GM18517 (cell line): ENCODE measurements around the gene ILK.

Experiments used
- ATAC-seq: cut with Tn5 transposase; IDR thresholded peaks from one replicate; pipeline ENCODE4 v1.9.1; 2021; ENCODE audit warnings: mild to moderate bottlenecking, moderate library complexity; ENCODE audit not compliant: unreplicated experiment

The ILK gene

DNA sequence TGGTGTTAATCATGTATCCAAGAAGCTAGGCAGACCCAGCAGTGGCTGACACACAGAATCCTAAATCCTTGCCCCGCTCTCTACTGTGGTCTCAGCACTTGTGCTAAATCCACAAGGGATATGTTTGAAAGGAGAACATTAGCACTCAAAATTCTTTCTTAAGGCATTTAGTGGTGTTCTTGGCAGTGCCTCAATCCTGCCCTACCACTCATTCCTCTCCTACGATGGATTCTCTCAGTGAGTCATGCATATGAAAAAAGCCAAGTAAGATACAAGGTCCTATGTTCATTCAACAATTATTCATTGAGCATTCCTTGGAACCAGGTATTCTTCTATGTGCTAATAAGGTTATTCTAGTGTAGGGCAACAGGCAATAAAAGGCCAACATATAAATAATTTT lies 31.4 kb upstream of the ILK start:
- ATAC-seq: no peak

DNA sequence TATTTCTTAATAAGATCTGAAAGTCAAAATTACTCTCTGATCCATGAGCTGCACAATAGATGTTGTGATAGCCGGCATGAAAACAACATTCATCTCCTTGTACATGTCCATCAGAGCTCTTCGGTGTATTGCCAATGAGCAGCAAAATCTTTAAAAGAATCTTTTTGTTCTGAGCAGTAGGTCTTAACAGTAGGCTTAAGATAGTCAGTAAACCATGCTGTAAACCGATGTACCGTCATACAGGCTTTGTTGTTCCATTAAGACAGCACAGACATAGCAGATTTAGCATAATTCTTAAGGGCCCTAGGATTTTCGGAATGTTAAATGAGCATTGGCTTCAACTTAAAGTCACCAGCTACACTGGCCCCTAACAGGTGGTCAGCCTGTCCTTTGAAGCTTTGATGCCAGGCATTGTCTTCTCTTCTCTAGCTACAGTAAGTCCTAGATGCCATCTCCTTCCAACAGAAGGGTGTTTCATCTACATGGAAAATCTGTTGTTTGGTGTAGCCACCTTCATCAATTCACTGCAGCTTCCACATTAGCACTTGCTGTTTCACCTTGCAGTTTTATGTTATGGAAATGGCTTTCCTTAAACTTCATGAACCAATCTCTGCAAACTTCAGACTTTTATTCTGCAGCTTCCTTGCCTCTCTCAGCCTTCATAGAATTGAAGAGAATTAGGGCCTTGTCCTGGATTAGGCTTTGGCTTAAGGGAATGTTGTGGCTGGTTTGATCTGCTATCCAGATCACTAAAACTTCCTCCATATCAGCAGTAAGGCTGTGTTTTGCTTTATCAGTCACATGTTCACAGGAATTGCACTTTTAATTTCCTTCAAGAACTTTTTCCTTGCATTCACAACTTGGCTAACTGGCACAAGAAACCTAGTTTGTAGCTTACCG lies 28.5 kb upstream of the ILK start:
- ATAC-seq: no peak

DNA sequence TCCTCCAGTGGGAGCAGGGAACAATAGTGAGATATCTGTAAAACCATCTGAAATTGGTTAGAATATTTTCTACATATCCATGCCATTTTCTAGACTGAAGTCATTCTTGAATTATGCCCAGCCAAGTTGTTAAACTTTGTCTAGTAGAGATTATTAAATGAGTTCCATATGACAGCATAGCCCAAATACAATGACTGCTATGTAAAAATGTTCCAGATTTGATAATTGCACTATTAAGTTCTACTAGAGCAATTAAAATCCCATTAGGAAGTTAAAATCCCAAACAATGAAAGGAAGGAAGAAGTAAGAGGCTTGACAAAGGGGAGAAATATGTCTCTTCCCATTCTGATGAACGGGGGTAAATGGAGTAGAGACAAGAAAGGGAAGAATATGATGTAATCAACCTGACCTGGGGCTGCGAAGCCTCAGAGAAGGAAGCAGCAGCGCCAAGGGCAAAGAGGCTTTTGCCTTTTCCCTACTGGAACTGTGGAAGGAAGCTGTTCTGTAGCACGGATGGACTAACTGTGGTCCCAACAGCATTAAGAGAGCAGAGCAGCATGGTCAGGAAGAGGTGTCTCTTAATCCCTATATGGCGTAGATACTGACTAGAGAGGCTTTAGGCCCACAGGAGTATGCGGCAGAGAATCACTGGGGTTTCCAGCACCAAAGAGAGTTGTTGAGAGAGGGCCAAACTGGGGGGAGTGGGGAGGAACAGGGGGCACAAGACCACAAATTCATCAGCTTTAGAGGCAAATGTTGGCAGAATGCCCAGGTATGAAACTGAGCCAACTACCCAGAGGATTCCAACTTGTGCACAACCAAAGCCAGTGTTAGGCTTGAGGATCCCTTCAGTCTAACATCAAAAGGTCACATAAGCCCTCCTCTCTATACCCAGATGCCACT lies 26.9 kb upstream of the ILK start:
- ATAC-seq: no peak

DNA sequence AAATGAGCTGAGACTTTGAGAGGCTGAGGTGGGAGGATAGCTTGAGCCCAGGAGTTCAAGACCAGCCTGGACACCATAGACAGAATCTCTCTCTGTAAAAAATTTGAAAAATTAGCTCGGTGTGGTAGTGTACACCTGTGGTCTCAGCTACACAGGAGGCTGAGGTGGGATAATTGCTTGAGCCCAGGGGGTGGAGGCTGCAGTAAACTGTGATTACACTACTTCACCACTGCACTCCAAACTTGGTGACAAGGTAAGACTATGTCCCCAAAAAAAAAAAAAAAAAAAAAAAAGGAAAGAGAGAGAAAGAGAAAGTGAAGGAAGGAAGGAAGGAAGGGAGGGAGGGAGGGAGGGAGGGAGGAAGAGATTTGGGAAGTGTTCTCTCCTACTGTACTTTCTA lies 25.4 kb upstream of the ILK start:
- ATAC-seq: no peak

DNA sequence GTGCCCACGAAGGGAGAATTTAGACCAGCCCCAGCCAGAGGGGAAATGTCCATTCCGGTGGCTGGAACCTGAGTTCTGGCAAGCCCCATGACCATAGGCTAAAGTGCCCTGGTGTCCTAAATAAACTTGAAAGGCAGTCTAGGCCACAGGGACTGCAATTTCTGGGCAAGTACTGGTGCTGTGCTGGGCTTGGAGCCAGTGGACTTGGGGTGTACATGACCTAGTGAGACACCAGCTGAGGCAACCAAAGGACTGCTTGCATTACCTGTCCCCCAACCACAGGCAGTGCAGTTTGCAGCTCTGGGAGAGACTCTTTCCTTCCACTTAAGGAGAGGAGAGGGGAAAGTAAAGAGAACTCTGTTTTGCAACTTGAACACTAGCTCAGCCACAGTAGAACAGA lies 23.9 kb upstream of the ILK start:
- ATAC-seq: no peak

DNA sequence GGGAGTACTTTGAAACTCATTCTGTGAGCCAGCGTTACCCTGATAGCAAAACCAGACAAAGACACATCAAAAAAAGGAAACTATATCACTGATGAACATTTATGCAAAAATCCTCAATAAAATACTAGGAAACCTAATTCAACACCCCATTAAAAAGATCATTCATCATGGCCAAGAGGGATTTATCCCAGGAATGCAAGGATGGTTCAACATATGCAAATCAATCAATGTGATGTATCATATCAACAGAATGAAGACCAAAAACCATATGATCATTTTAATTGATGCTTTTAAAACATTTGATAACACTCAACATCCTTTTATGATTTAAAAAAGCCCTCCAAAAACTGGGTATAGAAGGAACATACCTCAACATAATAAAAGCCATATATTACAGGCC lies 20.0 kb upstream of the ILK start:
- no peak for ATAC-seq

DNA sequence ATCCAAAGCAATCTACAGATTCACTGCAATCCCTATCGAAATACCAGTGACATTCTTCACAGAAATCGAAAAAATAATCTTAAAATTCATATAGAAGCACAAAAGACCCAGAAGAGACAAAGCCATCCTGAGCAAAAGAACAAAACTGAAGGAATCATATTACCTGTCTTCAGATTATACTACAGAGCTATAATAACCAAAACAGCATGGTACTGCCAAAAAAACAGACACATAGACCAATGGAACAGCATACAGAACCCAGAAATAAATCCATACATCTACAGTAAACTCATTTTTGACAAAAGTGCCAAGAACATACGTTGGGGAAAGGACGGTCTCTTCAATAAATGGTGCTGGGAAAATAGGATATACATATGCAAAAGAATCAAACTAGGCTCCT lies 19.0 kb upstream of the ILK start:
- no peak for ATAC-seq

DNA sequence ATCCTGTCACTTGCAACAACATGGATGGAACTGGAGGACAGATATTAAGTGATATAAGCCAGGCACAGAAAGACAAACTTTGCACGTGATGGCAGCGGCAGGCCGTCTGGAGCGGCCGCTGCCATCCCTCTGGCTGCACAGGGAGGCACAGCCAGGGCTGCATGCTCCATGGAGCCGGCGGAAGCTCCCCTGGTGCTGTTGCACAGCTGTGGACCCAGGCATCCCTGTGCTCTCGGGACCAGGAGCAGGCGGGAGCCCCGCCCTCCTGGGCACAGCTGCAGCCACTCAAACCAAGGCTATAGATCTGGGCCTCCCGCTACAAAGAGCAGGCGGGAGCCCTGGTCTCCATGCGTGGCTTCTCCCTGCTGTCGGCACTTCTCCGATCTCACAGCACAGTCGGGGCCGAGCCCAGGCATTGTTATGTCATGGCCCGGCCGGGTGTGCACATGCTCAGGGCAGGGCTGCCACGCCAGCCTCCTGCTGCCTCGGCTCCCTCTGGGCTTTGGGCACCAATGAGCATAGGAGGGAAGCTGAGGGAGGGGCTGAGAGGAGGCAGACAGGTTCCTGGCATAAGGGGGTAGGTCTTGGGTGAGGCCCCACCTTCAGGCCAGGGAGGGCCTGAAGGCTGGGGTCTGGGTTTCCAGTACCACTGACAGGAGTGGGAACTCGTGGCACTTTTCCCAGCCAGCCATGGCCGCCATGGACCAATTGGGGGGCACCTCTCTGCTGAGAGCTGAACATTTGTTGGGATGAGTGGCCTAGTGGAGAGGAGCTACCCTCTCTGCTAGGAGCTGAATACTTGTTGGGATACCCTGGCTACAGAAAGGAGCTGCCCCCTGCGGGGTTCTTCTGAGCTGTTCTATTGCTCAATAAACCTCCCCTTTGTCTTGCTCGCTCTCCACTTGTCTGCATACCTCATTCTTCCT lies 16.9 kb upstream of the ILK start:
- ATAC-seq: no peak

DNA sequence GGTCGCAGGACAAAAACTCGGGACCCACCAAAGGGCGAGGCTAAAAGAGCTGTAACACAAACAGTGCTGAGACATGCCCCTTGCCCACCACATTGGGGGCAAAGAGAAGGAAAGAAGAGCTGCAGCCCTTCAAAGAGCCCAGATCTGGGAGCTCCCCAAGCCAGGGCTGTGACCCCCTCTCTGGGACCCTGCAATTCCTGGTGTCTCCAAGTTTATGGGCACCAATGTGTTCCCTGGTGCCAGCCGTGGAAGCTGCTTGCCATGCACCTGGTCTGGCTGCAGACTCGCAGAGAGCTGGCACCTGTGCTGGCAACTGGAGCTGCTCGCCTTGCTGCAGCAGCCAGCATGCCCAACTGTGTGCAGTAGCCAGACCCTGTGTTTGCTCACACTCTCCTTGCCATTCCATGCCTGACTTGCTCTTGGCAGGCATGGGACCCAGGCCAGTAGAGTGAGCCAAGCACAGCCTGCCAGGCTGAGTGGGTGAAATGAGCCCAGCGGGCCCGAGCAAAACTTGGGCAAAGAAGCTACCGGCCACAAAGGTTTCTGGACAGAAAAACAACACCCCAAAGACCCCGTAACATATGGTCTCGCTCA lies 16.1 kb upstream of the ILK start:
- no peak for ATAC-seq

DNA sequence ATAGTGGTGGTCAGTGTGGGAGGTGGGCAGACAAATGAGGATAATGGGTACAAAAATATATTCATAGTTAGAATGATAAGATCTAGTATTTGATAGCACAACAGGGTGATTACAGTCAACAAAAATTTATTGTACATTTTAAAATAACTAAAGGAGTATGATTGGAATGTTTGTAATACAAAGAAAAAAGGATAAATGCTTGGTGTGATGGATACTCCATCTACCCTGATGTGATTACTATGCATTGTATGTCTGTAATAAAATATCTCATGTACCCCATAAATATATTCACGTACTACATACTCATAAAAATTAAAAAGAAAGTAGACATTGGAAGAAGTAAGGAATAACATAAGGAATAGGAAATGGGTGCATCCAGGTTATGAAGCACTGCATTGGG lies 15.6 kb upstream of the ILK start:
- ATAC-seq: no peak

DNA sequence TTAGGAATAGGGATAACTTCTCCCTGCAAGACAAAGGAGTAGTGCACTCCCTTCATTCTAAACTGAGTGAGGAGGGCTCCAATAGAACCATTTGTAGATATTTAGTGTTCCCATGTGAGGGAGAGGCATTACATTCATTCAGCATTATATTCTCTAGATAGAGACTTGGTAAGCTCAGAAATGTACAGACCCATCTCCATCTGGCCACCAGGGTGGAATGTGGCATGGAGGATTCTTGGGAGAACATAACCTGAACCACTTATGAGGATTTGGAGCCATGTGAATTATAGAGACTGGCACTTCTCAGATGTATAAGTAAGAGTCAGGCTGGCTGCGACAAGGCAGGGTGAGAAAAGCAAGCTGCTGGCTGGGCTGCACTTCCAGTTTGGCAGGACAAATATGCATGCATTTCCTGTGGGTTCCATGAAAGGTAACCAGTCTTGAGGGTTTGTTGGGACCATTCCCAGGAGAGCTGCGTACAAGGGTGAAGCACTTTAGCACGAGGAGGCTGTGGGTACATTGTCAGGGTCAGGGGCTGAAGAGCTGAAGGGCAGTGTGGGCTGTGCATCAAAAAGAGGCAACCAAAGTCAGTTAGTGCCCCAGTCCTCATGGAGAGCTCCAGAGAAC lies 9.3 kb upstream of the ILK start:
- no peak for ATAC-seq

DNA sequence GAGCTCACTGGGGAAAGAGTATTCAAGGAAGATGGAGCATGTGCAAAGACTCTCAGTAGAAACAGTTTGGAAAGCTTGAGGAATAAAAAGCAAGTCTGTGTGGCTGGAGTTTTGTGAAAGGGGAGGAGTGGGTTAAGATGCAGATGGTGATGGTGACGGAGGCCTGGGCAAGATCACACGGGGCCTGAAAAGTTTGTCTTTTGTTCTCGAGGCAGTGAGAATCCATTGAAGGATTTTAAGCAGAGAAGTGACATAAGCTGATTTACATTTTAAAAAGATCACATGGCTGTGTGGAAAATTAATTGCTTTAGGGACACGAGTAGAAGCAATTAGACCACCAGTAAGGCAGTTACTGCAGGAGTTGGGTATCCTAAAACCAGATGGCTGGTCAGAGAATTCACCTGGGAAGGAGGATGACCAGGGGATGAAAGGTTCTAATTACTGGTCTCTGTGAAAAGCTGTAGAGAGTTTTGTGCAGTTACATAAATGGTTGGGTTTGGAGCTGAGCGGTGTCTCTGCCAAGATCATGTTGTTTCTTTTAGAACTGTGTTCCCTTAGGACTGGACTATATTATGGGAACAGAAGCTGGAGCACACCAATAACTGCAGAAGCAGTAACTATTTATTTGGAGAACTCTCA lies 7.2 kb upstream of the ILK start:
- ATAC-seq: no peak

DNA sequence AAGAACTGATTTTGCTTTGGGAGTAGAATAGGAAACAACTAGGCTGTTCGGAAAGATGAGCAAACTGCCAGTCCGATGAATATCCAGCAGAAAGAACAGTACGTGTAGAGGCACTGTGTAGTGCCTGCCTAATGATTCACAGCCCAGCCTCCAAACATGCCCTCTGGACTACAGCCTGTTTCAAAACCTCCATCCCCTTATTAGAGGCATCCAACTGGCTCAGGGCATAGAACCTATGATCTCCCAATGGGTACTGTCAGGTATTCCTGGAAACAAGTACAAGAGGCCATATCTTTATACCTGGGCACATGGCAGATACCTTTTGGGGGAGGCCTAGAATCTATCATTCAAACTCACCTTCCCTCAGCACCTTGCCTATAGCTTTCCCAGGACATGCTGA lies 5.0 kb upstream of the ILK start:
- no peak for ATAC-seq

DNA sequence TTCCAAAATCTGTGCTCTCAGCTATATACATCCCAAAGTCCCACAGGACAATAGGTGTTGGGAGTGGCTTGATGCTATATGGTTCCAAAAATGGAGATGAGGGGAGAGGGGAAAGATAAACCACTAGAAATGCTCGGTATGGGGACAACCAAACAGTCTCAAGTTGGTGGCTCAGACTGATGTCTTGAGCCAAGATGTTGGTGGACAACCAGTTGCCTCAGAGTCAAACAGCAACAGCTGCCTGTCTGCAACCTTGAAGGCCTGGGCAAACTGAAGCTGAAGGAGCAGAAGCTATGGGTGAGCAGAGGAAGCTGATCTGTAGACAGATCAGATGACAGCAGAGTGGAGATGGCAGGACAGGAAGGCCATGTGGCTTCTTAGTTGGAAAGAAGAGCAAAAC lies 4.1 kb upstream of the ILK start:
- no peak for ATAC-seq

DNA sequence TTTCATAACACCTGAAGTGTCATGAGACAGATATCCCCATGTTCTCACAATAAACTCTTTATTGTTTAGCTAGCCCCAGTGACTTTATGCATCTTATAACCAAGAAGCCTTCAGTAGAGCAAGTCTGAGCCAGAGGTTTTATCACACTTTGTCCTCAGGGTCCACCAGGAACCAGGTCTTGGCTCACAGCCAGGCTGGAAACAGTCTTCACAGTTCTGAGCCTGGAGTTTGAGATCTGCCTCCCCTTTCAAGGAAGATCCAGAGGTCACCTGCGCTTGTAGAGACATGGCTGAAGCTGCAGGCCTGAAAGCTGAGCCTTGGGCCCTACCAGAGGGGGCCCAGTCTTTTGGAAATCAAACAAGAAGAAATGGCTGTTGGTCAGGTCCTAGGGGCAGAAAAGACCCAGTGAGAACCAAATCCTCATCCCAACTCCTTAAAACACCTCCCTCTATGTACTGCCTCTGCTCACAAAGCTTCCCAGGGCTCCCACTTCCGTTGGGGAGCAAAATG lies 3.6 kb upstream of the ILK start:
- no peak for ATAC-seq

DNA sequence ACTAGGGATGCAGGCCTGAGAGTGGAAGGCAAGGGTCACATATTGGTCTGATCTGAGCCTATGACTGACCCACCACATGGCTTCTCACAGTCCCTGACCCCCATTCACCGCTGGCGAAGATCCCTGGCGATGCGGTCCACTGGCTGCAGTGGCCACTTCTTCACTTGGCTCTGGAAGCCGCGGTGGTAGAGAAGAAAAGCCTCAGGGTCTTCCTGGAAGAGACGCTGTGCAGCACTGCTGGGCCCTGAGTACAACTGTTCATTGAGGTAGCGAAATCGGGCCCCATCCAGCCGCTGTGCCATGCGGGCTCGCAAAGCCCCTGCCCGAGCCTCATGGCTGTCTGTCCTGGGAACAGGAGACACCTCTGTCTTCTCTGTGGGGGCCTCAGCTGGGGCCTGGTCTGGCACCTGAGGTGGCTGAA lies 2.5 kb upstream of the ILK start:
- ATAC-seq: no peak

DNA sequence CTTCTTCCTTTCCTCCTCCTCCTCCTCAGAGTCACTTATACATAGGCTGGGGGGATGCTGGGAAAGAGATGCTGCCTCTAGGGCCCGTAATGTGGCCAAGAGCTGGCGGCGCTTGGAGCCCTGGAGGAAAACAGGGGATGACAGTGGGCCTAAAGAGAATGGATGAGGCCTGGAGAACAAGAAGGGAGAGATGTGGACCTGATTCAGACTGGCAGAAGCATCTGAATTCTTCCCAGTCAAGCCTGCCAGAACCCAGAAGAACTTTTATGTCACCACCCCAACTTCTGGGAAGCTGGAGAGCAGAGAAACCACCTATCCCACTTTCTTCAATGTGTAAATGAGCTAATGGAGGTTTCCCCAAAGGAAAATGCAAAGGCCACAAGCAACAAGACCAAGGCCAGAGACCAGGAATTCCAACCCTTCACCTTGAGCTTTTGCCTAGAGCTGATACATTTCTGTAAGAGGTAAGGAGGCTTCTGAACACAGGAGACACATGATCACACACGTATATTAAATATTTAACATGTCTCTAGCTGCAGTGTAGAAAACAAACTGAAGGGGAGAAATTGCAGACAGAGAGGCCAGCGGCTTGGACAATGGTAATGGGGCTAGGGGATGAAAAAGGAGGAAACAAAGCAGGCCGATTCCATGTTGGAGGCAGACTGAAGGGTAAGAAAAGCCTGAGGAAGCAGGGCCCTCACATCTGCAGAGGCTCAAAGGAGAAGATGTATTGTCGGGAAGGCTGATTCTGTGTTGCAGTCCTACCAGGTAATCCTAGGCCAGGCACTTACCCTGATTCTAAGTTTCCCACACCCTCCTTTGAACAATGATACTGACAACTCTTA lies 1.3 kb upstream of the ILK start:
- no peak for ATAC-seq

DNA sequence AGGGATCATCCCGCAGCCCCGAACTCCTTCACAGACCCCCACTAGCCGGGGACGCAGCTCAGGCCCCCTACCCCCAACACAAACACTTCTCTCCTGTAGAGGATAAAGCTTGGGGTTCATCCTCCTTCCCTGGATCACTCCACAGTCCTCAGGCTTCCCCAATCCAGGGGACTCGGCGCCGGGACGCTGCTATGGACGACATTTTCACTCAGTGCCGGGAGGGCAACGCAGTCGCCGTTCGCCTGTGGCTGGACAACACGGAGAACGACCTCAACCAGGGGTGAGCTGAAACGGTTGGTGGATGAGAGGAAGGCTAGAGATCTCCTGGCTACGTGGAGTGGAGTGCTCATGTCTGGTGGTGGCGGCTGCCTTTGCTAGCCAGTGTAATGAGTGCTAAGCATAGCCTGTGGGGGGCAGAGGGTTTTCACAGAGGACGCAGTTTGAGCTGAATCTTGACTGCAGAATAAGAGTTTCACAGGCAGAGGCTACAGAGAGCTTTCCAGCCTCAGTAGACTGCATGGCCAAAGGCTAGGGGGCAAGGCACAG lies 580 bp downstream of the ILK start:
- ATAC-seq: peak; percentile 45
